Measurements from ENCODE around the gene ADCY6. TPM values are rescaled to one million over a fixed set of nuclear protein-coding genes. Genes with fewer than 3 reads are reported as not detected.

ADCY6 gene
- total RNA-seq, 1 donor from 2014 or later, result 195 TPM

Small RNAs within 50 kb of the gene (microRNA-seq; reads per million reads assigned to microRNA genes)
- gene MIR4701, result not detected

Other genes starting within 250 kb of the ADCY6 start
- not detected for gene LALBA, start 219.0 kb downstream of the ADCY6 start, total RNA-seq
- 24.8 TPM for gene KANSL2, start 106.9 kb downstream of the ADCY6 start, total RNA-seq
- 23.5 TPM for gene CCNT1, start 72.4 kb downstream of the ADCY6 start, total RNA-seq
- 9.2 TPM for gene CACNB3, start 29.4 kb upstream of the ADCY6 start, total RNA-seq
- 33.3 TPM for gene DDX23, start 63.1 kb upstream of the ADCY6 start, total RNA-seq
- 0.62 TPM for gene RND1, start 76.8 kb upstream of the ADCY6 start, total RNA-seq
- 5.5 TPM for gene FKBP11, start 136.4 kb upstream of the ADCY6 start, total RNA-seq
- gene ARF3, start 168.4 kb upstream of the ADCY6 start, total RNA-seq, result 59.5 TPM
- gene WNT10B, start 182.6 kb upstream of the ADCY6 start, total RNA-seq, result 0.16 TPM
- not detected for gene WNT1, start 189.2 kb upstream of the ADCY6 start, total RNA-seq
- gene DDN, start 210.3 kb upstream of the ADCY6 start, total RNA-seq, result 1.00 TPM
- 80.4 TPM for gene PRKAG1, start 229.7 kb upstream of the ADCY6 start, total RNA-seq

Measured in cardiac septum (tissue), 1 donor.